ENCODE results near the gene RRN3. TPM values are rescaled to one million over a fixed set of nuclear protein-coding genes. Genes with fewer than 3 reads are reported as not detected.

The RRN3 gene
- total RNA-seq, 1 donor from 2014 or later: 46.6 TPM

DNA sequence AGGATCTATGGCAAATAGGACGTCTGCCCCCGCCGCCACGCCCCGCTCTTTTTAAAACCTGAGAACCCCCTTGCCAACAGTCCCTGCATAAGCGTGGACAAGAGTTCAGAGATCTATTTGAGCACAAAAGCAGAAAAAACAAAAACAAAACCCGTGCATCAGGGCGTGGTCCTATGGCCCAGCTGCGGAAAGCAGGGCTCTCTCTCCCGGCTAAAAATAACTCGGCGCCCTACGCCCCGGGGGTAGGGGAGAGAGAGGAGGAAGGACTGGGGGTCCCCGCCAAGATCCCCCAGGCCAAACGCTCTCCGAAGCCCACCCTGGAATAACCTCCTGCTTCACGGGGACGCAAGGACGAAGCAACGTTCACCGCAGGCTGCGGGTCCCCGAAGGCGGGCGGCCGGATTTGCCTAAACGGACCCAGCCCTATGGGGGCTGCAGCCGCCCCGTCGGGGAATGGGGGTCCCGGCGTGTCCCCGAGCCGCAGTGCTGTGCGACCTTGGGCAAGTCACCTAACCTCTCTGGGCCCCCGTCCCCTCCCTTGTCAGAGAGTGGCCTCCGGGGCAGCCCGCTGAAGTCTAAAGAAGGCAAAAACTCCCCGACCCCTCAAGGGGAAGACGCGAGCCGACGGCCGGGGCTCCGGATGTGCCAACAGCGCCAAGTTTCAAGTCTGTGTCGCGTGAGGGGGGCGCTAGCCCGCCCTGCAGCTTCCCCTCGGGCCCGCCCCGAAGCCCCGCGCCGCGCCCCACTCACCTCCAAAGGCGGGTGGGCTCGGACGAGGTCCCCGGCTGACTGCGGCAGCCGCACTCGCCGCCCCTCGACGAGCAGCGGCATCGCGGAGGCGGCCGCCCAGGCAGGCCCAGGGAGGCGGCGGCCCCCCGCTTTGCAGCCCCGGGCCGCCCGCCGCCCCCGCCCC, 38.7 kb downstream of the RRN3 start:
- Mint-ChIP-seq H3K4me3 (ENCODE audit: unreplicated experiment) (peak overlapping the region; percentile 96), H3K4me1 (ENCODE audit: low read depth, unreplicated experiment) (peaks cover 7% of the 10 kb centered on the region), H3K27ac (ENCODE audit: unreplicated experiment) (peak overlapping the region; percentile 62), H3K27me3 (ENCODE audit: low read depth, unreplicated experiment) (no peaks in the 10 kb centered on the region), H3K9me3 (ENCODE audit: unreplicated experiment) (peaks cover 3% of the 10 kb centered on the region), H3K36me3 (ENCODE audit: low read depth, unreplicated experiment) (peaks cover 9% of the 10 kb centered on the region)
- TF ChIP-seq EZH2 (IDR thresholded peaks at IDR 0.05; ENCODE audit: insufficient read depth, low read length): no peak
- TF ChIP-seq, protein P1, sequence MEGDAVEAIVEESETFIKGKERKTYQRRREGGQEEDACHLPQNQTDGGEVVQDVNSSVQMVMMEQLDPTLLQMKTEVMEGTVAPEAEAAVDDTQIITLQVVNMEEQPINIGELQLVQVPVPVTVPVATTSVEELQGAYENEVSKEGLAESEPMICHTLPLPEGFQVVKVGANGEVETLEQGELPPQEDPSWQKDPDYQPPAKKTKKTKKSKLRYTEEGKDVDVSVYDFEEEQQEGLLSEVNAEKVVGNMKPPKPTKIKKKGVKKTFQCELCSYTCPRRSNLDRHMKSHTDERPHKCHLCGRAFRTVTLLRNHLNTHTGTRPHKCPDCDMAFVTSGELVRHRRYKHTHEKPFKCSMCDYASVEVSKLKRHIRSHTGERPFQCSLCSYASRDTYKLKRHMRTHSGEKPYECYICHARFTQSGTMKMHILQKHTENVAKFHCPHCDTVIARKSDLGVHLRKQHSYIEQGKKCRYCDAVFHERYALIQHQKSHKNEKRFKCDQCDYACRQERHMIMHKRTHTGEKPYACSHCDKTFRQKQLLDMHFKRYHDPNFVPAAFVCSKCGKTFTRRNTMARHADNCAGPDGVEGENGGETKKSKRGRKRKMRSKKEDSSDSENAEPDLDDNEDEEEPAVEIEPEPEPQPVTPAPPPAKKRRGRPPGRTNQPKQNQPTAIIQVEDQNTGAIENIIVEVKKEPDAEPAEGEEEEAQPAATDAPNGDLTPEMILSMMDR (IDR thresholded peaks at IDR 0.05; ENCODE audit: insufficient read depth, low read depth, low read length): no peak
- Histone ChIP-seq H3K36me3 (ENCODE audit: insufficient read depth, low read length) (peaks cover 11% of the 10 kb centered on the region), H3K4me3 (ENCODE audit: insufficient read depth, low read depth, low read length) (peak overlapping the region; percentile 77), H3K9me3 (ENCODE audit: insufficient read depth, low read depth, low read length) (no peaks in the 10 kb centered on the region), H3K79me2 (ENCODE audit: insufficient read depth, low read length) (peaks cover 50% of the 10 kb centered on the region), H3K4me1 (ENCODE audit: insufficient read depth, low read length) (no peaks in the 10 kb centered on the region), H3K4me2 (ENCODE audit: low read length) (peak overlapping the region; percentile 85), H2AFZ (ENCODE audit: low read depth, low read length) (peak overlapping the region; percentile 73), H3K27me3 (ENCODE audit: insufficient read depth, low read length) (no peaks in the 10 kb centered on the region), H3K9ac (ENCODE audit: low read length) (peak overlapping the region; percentile 88), H3K27ac (ENCODE audit: low read depth, low read length) (peak overlapping the region; percentile 43), H4K20me1 (ENCODE audit: insufficient read depth, low read length) (peaks cover 38% of the 10 kb centered on the region)
- DNase-seq (ENCODE audit: low read depth): no peak
- FAIRE-seq: no peak

DNA sequence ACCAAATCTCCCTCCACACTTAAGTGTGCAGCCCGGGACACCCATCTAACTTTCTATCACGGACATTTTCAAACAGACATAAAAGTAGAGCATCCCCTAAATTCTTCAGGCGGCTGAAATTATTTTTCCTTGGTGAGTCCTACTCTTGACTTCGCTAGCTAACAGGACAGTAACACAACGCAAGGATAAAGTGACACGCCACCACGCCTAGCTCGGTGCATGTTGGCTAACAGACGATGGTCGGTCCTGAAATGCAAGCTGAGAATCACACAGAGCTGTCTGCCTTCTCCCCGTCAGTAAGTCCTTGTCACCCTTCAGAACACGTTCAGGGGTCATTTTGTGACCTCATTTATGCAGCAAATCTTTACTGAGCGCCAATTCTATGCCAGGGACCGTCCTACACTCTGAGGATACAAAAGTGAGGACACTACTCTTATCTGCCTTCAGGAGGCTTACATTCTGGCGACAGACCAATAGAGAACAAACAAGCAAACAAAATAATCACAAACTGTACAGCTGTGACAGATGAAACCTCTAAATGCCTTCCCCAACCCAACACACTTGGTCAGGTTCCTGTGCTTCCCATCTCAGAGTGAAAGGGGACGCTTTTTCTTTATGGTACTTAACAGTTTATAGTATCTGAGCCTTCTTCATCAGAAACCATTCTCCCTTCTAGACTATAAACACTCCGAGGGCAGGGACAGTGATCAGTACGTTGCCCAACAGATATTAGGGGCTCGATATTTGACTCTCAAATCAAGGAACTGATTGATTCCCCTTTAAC, 39.5 kb downstream of the RRN3 start:
- FAIRE-seq (no peak), DNase-seq (ENCODE audit: low read depth) (no peak)
- peak overlapping the region; percentile 96 for H3K4me3 Mint-ChIP-seq (ENCODE audit: unreplicated experiment)
- H3K9me3 Mint-ChIP-seq (ENCODE audit: unreplicated experiment): peaks cover 3% of the 10 kb centered on the region
- Histone ChIP-seq H2AFZ (ENCODE audit: low read depth, low read length) (peak overlapping the region; percentile 73), H3K27ac (ENCODE audit: low read depth, low read length) (no peak overlapping the region), H3K27me3 (ENCODE audit: insufficient read depth, low read length) (no peaks in the 10 kb centered on the region), H3K4me3 (ENCODE audit: insufficient read depth, low read depth, low read length) (peak overlapping the region; percentile 77), H3K9me3 (ENCODE audit: insufficient read depth, low read depth, low read length) (no peaks in the 10 kb centered on the region), H3K4me2 (ENCODE audit: low read length) (peak overlapping the region; percentile 85), H3K4me1 (ENCODE audit: insufficient read depth, low read length) (no peaks in the 10 kb centered on the region), H3K36me3 (ENCODE audit: insufficient read depth, low read length) (peaks cover 9% of the 10 kb centered on the region), H4K20me1 (ENCODE audit: insufficient read depth, low read length) (peaks cover 39% of the 10 kb centered on the region), H3K9ac (ENCODE audit: low read length) (peak overlapping the region; percentile 88), H3K79me2 (ENCODE audit: insufficient read depth, low read length) (peaks cover 57% of the 10 kb centered on the region)
- peaks cover 7% of the 10 kb centered on the region for H3K4me1 Mint-ChIP-seq (ENCODE audit: low read depth, unreplicated experiment)
- peaks cover 9% of the 10 kb centered on the region for H3K36me3 Mint-ChIP-seq (ENCODE audit: low read depth, unreplicated experiment)
- no peaks in the 10 kb centered on the region for H3K27me3 Mint-ChIP-seq (ENCODE audit: low read depth, unreplicated experiment)
- TF ChIP-seq EZH2 (IDR thresholded peaks at IDR 0.05; ENCODE audit: insufficient read depth, low read length): no peak
- TF ChIP-seq, protein P1 (IDR thresholded peaks at IDR 0.05; ENCODE audit: insufficient read depth, low read depth, low read length): no peak
- peak overlapping the region; percentile 62 for H3K27ac Mint-ChIP-seq (ENCODE audit: unreplicated experiment)
